ENCODE measurements around the gene GSE1.

The GSE1 gene

DNA sequence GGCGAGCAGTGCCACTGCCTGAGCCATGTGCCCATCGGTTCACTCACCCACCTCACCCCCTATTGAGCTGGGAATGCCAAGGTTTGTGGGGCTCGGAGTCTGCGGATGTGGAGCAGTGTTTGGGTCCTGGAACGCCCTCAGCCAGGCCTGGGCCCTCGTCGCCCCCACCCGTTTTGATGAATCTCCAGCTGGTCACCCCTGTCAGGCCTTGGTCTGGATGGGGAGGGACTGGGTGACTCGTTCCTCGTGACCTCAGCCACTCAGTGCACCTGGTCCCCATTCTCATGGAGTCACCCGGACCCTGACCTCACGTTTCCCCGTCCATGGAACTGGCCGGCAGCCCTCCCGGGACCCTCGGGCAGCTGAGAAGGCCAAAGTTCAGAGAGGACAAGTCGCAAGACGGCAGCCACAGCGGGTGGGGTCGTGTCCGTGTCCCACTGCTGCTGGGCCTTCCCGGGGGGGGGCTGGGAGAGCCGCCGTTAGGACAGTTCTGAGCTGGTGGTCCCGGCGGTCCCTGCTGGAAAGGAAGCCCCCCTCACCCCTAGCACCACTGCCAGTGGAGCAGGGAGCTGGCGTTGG is 23.2 kb downstream of the GSE1 start:
- DNase-seq, result no peak

DNA sequence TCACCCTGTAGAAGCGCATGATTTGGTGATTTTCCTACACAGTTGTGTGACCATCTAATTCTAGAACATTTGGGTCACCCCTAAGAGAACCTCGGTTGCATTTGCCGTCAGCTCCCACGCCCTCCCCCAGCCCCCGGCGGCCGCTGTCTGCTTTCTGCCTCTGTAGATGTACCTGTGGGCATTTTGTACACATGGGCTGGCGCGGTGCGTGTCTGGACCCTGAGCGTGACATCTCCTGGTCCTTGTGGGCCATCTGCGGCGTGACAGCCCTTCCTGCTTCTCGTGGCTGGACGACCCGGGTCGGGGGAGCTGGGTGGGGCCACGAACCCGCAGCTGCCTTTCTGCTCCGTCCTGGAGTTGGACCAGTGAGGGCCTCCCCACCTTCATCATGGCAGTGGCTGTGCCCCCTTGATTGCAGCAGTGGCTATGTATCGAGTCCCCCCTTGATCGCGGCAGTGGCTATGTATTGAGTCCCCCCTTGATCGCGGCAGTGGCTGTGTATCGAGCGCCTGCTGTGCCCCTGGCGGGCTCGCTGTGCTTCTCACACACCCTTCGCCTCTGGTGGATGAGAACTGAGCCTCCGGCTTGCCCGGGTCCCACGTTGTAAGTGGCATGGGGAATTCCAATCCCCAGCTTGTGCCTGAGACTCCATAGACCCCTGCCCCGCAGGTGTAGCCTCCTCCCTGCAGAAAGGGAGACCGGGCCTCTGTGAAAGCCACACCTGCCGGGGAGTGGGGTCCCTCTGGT is 24.1 kb downstream of the GSE1 start:
- DNase-seq, result no peak

DNA sequence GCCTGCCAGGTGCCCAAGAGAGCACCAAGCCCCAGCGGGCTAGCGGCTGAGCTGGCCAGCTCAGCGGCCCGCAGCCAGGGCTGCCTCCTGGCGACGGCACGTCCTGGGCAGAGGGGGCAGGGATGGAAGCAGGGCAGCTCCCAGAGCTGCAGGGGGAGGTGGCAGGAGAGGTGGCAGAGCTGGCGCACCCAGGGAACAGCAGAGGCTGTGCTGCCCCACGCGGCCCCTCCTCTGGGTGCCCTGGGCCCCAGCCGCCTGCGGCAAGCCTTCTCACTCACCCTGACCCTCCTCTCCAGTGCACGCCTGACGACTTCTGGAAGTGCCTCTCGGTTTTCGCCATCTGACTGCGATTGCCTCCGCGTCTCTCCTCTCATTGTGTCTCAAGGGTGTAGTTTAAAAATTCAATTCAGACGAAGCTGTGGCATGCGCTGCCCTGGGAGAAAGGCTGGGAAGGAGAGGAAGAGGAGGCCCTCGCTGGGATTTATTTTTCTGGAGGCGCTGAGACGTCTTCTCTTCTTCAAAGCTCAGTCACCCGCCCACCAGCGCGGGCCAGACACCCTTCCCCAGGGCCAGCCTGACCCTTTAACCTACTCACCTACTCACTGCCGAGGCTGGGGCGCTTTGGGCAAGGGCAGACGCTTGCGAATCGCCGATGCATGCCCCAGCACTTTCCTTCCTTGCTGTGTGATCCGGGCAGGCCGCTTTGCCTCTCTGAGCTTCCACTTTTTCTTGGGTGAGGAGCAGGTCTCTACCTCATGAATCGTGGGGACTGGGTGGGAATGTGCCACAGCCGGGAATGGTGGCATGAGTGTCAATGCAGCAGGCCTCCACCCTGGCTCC is 24.9 kb downstream of the GSE1 start:
- no peak for DNase-seq

DNA sequence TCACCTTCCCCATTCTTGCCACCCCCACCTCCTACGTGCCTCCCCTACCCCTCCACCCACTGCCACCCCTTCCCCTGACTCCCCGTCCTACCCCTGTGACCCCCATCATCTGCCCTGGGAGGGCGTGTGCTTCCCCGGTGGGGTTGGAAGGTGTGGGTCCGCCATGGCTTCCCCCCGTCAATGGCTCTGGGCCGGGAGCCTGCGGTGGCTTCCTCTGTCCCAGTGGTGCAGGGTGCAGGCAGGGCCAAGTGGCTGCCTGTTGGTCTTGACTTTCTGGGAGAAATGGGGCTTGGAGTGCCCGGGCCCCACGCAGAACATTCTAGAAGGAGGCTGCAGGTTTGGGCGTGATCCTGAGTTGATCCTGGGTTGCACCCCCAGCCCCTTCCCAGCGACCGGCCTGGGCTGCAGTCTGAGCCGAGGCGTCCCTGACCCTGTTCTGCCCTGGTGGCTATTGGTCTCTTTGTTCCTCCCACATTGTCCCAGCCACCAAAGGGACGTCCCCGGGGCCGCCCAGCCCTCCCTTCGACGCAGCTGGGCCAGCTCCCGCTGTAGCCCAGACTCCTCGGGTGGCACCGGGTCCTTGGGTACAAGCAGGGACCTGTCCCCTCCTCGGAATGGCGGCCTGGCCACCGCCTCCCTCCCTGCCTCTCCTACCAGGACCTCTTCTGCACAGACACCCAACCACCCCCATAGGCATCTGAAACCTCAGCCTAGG is 25.7 kb downstream of the GSE1 start:
- DNase-seq, result no peak

DNA sequence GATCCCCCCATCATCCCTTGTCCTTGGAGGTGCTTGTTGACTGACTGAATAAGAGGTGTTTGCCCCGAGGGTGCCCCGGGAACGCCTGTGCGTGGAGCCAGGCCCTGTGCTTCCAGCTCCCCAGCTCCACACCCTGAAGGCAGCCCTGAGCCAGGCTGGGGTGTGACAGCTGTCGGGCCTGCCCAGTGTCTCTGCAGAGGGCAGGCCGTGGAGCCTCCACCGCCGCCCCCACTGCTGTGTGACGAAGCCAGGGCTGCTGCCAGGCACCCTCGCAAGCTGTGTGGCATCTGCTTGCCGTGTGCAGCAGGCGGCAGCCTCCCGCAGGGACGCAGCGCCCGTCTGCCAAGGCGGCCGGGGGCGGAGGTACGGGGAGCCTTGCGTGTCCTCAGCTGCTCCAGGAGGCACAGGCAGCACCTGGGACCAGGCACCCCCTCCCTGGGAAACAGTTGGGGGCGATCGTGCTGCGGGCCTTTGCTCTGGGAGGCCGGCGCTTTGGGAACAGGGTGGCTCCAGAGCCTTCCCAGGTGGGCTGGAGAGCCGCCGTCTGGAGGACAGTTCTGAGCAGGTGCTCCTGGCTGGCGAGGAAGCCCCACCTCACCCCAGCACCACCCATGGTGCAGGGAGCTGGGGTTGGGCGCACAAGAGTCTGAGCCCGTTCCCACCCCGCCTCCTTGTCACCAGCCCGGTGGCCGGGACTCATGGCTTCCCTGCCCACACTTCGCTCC is 26.6 kb downstream of the GSE1 start:
- DNase-seq, result no peak

DNA sequence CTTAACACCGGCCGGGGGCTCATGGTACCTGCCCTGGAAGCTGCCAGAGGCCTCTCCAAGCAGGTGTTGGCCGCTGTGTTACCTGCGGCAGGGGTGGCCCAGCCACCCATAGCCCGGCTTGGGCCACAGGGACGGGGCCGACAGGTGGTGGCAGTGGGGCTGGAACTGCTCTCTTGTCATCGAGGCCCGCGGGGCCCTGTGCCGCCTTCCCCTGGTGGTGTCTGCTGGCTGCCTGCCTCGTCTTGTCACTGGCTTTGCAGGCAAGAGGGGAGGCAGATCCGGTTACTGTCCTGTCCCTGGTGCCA is 27.1 kb downstream of the GSE1 start:
- DNase-seq, result no peak

DNA sequence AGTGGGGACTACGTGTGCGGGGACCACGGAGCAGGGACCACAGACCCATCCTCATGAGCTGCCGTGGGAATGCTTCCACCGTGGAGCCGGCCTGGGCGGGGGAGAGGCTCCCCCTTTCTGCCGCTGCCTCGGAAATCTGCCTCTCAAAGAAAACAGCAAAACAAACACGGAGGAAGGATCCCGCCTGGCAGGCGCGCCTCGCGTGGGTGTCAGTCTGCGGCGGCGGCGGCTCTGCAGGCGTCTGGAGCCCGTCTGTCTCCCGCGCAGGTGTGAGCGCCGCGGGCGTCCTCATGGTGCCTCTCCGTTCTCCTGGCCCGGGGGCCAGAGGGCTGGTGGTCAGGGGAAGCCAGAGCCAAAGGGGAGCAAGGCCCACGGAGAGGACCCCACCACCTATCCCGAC is 27.5 kb downstream of the GSE1 start:
- no peak for DNase-seq

DNA sequence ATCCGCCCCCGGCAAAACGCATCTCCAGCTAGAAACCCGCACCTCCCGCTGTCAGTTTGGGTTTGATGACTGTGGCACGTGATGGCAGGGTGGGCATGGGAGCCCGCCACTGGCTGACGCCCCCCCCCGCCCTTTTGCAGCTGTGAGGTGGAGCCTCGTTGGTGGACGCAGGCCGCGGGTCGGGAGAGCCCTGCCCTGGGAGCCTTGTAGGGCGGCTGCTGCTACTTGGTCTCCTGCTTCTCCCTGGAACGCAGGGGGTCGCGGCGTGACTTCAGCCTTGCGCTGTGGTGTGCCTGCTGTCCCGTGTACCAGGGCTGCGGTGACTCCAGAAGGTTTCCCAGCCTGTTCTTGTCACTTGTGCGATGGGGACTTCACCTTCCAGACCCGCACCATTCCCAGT is 28.2 kb downstream of the GSE1 start:
- no peak for DNase-seq

DNA sequence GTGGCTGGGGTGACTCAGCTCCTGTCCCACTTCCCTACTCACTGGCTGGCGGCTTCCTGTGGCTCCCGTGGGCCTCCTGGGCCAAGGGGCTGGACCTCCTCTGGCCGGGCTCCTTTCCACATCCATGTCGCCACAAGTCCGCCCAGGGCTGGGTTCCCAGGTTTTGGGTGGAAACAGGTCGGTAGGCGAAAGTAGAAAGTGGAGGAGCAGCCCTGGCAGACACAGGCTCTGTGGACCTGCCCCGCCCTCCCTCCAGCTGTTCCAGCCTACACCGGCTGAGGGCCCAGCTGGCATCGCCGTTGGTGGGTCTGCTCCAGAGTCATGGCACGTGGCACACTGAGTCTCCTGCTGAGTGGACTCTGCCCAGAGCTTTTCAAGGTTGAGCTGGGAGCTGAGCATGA is 28.7 kb downstream of the GSE1 start:
- DNase-seq, result no peak

DNA sequence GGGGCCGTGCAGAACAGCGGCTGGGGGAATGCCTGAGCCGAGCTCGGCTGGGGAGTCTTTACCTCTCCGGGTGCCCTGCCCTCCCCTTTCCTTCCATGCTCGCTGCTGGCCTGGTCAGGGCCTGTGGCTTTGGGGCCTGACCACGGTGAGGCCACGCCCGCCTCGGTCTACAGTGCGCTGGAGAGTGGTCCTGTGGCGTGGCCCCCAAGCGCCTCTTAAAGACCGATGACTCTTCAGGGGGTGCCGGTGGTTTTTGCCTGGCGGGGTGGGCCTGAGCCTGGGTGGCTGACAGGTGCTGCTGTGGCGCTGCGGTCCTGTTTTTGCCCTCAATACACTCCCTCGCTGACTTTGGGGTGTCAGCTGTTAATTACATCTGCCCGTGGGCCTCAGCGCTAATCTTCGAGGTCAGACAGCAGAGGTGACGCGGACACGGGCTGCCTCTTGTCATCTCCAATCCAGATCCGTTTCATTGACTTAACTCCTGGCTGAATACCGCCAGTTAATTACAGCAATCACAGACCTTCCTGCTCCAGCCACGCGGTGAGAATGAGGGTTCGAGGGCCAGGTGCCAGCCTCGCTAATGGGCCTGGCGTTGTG is 29.7 kb downstream of the GSE1 start:
- DNase-seq, result peak; percentile 59

DNA sequence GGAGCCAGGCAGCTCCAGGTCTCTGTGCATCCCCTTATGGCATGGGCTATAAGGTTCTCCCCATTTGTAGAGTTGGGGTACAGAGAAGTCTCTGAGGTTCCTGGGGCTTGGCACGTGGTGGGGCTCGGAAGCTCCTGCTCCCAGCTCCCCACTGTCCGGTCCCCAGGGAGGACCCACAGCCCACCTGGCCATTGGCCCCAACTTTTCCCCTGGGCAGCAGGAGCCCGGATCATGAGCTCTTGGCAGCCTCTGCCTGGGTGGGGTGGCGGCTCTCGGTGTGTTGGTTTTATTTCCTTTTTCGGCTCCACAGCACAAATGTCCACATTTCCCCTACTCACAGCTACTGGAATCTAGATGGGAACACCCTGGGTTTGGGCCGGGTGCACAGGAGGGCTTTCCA is 30.5 kb downstream of the GSE1 start:
- no peak for DNase-seq

DNA sequence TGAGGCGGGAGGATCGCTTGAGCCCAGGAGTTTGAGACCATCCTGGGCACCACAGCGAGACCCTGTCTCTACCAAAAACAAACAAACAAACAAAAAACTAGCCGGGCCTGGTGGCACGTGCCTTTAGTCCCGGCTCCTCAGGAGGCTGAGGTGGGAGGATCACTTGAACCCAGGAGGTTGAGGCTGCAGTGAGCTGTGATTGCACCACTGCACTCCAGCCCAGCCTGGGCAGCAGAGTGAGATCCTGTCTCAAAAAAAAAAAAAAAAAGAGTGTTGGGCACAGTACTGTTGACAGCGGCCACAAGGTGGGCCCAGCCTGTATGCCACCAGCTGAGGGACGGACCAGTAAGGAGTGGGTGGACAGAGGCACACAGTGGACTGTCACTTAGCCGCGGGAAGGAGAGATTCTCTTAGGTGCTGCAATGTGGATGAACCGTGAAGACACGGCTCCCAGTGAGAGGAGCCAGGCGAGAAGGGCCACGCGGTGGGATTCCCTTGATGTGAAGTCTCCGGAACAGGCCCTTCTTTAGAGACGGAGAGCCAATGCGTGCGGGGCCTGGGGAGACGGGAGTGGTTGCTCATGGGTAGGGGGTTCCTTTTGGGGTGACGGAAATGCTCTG is 31.1 kb downstream of the GSE1 start:
- DNase-seq, result no peak

DNA sequence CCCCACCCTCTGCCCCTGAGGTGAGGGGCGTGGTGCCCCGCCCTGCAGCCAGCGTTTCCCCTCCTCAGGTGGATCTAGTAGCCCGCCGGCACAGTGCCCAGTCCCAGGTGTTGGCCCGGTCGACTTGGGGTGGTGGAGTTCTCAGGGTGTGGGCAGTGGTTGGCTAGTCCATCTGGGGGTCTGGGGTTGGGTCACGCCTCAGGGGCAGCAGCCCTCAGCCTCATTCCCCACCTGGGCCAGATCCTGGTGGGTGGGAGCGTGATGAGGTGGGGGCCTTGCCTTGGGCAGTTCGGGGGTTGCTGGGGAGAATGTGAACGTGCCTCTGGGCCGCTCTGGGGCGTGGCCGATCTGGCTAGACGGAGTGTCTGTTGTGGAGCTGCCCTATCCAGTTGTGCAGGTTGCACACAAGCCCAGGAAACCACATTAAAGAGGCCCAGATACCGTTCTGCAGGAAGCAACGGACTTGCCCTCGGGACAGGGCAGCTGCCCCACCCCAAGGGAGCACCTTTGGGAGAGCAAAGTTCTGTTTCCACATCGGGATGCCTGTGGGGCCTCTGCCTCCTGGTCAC is 32.0 kb downstream of the GSE1 start:
- DNase-seq, result no peak

DNA sequence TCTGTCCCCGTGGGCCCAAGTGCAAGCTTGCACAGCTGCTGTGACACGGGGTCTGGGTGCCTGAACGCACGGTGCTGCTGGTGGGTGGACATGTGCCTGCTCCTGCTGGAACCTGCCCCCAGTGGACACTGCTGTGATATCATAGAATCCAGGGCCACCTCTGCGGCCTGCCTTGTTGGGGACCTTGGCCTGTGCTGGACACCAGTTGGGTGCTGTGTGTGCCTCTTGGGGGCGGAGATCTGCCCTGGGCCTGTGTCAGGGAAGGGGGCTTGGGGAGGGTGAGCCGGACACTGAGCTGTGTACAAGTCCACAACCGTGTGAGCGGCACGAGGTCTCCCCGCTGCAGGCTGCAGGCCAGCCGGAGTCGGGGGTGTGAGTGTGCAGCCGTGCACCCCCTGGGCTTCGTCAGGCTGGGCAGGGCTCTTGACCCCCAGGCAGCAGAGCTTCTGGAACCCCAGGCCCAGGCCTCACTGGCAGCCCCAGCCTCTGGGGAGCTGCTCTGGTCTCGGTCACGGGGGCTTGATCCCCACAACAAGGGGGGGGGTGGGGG is 33.3 kb downstream of the GSE1 start:
- DNase-seq, result no peak

DNA sequence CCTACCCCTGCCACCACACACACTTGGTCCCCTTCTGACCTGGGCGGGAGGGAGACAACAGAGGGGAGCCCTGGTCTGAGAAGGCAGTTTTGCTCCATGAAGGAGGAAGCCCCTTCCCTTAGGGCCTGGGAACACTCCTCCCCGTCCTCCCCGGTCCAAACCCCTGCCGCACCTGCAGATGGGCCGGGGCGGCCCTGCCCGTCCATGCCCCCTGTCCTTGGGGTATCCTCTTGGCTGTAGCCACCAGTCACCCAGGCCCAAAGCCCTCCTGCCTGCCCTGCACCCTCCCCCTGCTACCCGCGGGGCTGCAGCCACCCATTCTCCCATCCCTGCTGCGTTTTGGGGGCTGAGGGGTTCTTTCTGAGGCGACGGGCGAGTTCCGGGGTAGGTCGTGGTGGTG is 33.9 kb downstream of the GSE1 start:
- DNase-seq, result no peak

DNA sequence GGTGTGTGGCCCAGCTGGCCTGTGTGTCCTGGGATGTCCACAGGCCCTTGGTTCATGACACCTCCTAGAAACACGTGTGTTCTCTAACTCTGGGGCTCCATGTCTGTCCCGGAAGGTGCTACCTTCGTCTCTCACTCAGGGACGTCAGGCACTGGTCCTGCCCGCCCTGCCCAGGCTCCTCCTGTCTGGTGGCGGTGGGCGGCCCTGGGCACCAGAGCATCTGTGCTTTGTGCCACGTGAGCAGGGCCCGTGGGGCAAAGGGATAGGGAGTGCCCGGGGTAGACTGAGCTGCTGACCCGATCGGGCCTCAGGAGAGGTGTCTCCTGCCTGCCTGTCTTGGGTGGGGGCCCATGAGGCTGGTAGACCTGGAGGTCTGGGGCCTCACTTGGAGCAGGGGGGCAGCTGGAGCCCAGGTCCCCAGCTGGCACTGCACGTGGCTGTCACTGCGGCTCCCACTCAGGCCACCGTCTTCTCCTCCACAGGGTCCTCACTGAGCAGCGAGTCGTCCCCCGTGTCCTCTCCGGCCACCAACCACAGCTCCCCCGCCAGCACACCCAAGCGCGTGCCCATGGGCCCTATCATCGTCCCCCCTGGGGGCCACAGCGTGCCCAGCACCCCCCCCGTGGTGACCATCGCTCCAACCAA is 35.1 kb downstream of the GSE1 start:
- no peak for DNase-seq

DNA sequence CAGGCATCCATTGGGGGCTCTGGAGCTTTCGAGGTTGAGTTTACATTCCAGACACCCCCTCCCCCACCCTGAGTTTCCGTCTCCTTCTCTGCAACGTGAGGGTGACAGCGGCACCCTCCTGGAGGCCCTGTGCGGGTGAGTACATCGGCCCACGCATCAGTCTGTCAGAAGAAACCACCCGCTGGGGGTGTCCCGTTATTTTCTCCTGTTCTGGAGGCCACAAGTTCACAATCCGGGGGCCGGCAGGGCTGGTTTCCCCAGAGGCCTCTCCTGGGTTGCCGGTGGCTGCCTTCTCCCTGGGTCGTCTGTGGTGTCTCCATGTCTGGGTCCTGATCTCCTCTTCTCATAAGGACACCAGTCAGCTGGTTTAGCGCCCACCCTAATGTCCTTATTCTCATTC is 35.7 kb downstream of the GSE1 start:
- DNase-seq, result no peak

DNA sequence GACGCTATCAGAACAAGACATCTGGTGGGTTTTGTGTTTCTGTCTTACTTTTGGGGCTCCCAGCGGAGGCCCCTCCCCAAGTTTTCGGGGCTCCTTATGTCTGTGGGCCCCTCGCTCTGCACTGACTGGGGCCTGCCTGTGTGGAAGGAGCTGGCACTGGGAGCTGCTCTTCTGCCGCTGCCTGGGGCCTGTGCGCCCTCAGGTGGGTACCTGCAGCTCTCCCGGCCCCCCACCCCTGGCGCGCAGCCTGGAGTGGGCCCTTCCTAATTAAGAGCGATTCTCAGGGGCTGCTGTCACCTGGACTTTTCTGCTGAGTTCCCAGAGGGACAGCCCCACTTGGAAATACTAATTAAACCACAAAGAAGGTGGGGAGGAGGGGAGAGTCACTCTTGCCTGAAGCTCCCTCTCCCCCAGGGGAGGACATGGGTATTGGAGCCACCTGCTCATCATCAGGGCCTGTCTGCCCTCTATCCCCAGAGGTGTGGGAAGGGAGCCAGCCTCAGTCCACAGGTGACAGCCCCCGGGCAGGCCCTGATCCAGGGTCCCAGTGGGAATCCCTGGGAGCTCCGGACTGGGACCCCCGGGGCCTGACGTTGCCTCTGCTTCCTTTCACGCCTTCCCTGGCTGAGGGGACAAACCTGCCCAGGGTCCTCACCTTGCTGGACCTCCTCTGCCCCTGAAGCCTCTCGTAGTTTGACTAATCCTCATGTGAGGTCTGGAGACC is 36.5 kb downstream of the GSE1 start:
- peak; percentile 91 for DNase-seq

DNA sequence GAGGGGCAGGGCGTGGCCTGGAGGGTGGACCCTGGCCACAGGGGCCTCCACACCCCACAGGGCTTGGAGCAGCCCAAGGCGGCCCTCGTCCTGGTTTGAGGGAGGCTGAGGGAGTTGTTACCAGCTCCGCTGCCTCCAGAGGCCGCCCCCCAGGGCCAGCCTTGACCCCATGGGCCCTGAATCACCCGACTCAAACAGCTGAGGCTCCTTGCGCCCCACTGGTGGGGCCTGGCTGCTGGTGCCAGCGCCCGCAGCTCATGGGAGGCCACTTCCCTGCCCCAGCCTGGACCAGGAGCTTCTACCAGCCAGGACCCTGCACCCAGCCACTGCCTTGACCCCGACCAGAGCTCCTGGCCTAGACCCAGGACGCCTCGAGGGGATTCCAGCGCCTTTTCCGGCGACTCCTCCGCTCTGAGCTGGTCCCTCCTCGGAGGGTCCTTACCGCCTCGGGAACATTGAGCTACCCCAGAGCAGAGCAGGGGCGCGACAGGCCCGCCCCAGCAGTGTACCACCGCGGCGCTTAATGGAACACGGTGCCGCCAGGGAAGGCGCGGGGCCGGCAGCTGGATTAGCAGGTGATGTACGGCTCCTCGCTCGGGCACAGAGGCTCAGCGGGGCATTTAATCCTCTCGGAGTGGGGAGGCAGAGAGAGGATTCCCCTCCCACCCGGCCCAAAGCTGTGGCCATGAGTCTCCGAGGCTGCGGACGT is 37.2 kb downstream of the GSE1 start:
- no peak for DNase-seq

Measured in NCI-H1105 treated with DMSO at 0.1 percent for 48 hours (cell line).